Heart left ventricle (tissue), 13 donors: ENCODE results near the gene FAM219A.

Experiments
- CTCF ChIP-seq, 12 donors: fragments of 200-600 bp; sonication (generic) in 4 of 12; IDR thresholded peaks; one replicate each; pipeline versions ENCODE4 v1.5.0 to v1.8.0; 2018 to 2022; ENCODE audit warnings: antibody characterized with exemption in 12 of 12, mild to moderate bottlenecking in 5 of 12
- POLR2A ChIP-seq, 2 donors: fragments of 450-650 bp; IDR thresholded peaks; one replicate each; pipeline ENCODE4 v1.6.1; 2017; ENCODE audit warnings: antibody characterized with exemption in 2 of 2, mild to moderate bottlenecking in 2 of 2, moderate library complexity in 2 of 2
- donor health status: ischemic (EF 13 %, LVEDD 7.1; RV severe dilation, severe dysfunction).
- donor health status: DM: no; HTN: yes; CAD: no.
- donor health status: DM: no; HTN: no; CAD: no.
- donor health status: ischemic (EF 25% LVEDD 6.9; RV normal size, moderate dysfunction).
- donor health status: ischemic (EF 25% LVEDD 5.7; RV mildly dilated, moderate dysfunction).
- donor health status: ischemic (EF 35%, LVEDD 5.7; RV mildly dilated, moderate dysfunction).
- donor health status: nonischemic (EF 11% LVEDD 7.7; RV severe dilation, severe dysfunction).
- donor health status: DM: yes; HTN: yes; CAD: no.
- donor health status: PGD.
- donor health status: ischemic (EF 29% LVEDD 5.4; RV normal size, mild dysfunction).
- donor health status: nonischemic (EF 23%, LVEDD 6.1; RV moderate dilation, normal function).

- TF ChIP-seq CTCF (IDR thresholded peaks at IDR 0.05) (no peak), POLR2A (IDR thresholded peaks at IDR 0.05) (no peak)
Observed at GRCh38 chr9:34378376-34379060, 79.9 kb downstream of the FAM219A start.
